Measurements from ENCODE around the gene USP50. TPM values are rescaled to one million over a fixed set of nuclear protein-coding genes. Genes with fewer than 3 reads are reported as not detected.

The USP50 gene
- total RNA-seq, 4 donors from 2014 or later: not detected

DNA sequence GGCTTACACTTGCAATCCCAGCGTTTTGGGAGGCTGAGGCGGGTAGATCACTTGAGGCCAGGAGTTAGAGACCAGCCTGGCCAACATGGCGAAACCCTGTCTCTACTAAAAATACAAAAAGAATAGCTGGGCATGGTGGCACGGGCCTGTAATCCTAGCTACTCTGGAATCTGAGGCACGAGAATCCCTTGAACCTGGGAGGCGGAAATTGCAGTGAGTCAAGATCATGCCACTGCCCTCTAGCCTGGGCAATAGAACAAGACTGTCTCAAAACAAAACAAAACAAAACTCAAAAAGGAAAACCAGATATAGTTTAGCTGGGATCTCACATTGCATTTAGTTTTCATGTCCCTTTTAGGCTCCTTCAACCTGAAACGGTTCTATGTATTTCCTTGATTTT, 2.9 kb upstream of the USP50 start:
- intact Hi-C loops (cut with DNase I; ENCODE audit: low total_unique reads): no loop called here
- DNase-seq (ENCODE audit: low spot score in 2 of 2): no peak
- no peak overlapping the region for H3K4me3 ChIP-seq (ENCODE audit: low read depth, poor library complexity, severe bottlenecking)
- no peak for TF ChIP-seq POLR2A (IDR thresholded peaks at IDR 0.05)
- TF ChIP-seq, protein P1, sequence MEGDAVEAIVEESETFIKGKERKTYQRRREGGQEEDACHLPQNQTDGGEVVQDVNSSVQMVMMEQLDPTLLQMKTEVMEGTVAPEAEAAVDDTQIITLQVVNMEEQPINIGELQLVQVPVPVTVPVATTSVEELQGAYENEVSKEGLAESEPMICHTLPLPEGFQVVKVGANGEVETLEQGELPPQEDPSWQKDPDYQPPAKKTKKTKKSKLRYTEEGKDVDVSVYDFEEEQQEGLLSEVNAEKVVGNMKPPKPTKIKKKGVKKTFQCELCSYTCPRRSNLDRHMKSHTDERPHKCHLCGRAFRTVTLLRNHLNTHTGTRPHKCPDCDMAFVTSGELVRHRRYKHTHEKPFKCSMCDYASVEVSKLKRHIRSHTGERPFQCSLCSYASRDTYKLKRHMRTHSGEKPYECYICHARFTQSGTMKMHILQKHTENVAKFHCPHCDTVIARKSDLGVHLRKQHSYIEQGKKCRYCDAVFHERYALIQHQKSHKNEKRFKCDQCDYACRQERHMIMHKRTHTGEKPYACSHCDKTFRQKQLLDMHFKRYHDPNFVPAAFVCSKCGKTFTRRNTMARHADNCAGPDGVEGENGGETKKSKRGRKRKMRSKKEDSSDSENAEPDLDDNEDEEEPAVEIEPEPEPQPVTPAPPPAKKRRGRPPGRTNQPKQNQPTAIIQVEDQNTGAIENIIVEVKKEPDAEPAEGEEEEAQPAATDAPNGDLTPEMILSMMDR (IDR thresholded peaks at IDR 0.05): no peak
- 88% methylated on average over 7 of the region's 7 CpGs for WGBS, 2 donors

DNA sequence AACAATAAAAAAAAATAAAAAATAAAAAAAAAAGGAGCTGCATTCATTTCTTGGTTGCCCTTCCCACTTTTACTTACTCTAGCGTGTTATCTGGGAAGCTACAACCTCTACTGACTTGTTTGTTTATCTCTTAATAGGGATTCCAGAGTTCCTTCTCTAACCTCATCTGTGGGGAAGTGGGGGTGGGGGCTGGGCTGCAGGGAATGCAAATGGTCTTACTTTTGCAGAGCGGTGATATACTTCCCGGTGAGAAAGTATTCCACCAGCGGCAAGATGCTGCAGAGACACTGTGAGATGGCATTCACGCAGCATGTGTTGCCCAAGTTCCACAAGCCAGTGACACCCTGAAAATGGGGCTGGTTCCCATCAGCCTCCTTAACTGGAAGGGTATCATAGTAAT, 2.1 kb downstream of the USP50 start:
- 73 to 92% methylated on average over 5 of the region's 5 CpGs for WGBS, 2 donors
- TF ChIP-seq, protein P1 (IDR thresholded peaks at IDR 0.05): no peak
- TF ChIP-seq POLR2A (IDR thresholded peaks at IDR 0.05): no peak
- intact Hi-C loops (cut with DNase I; ENCODE audit: low total_unique reads): no loop called here
- H3K4me3 ChIP-seq (ENCODE audit: low read depth, poor library complexity, severe bottlenecking): no peak overlapping the region
- no peak for DNase-seq (ENCODE audit: low spot score in 2 of 2)

DNA sequence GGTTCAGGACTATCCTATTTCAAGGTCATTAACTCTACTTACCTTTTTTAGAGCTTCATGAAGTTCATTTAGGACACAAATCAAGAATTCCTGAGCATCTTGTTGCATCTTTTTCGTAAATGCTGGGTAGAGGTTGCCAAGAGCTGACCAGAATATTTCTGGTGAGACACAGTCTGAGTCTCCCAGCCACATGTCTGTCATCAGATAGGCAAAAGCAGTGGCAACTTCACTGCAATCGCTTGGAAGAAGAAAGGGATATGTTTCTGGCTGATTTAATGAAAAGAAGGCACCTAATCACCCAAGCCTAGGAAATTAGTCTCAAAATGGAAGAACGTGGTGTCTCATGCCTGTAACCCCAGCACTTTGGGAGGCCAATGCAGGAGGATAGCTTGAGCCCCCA, 2.9 kb downstream of the USP50 start:
- TF ChIP-seq, protein P1 (IDR thresholded peaks at IDR 0.05): no peak
- TF ChIP-seq POLR2A (IDR thresholded peaks at IDR 0.05): no peak

DNA sequence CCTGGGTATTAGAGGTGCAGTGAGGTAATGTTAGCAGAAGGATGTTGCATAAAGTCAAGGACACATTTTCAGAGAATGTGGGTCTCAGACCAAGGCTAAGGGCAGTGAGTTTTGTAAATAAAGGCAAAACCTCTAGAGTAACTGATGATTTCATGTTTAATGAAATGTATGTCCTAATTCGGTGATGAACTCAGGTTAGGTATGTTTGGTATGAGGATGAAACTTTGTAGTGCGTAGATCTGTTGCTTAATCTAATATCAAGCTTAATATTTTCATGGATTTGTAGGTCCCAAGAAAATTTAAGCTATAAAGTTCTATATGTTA, 3.6 kb downstream of the USP50 start:
- DNase-seq (ENCODE audit: low spot score in 2 of 2): no peak
- TF ChIP-seq, protein P1 (IDR thresholded peaks at IDR 0.05): no peak
- no peak for TF ChIP-seq POLR2A (IDR thresholded peaks at IDR 0.05)
- 82% methylated on average over 2 of the region's 2 CpGs for WGBS, 2 donors
- intact Hi-C loops (cut with DNase I; ENCODE audit: low total_unique reads): no loop called here
- H3K4me3 ChIP-seq (ENCODE audit: low read depth, poor library complexity, severe bottlenecking): no peak overlapping the region

More for the DNA sequence above, 2.9 kb downstream of the USP50 start:
- 71 to 86% methylated on average over 3 of the region's 3 CpGs for WGBS, 2 donors
- DNase-seq (ENCODE audit: low spot score in 2 of 2): no peak
- no peak overlapping the region for H3K4me3 ChIP-seq (ENCODE audit: low read depth, poor library complexity, severe bottlenecking)
- intact Hi-C loops (cut with DNase I; ENCODE audit: low total_unique reads): no loop called here

DNA sequence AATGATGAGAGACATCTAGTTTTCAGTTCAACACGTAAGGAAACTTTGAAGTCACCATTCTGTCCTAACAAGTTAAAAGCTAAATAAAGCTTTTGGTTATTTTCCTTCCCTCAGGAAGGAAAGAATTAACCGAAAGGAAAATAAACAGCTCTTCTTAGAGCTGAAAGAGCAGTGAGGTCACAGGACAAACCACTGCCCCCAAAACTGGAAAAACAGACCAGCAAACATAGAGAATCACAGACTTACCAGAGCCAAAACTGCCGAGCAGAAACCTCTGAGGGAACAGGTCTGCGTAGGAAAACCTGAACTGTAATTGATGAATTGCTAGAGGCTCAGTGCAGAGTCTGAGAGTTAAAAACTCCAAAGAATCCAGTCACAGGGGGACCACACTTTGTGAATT, 14.7 kb downstream of the USP50 start:
- intact Hi-C loops (cut with DNase I; ENCODE audit: low total_unique reads): no loop called here
- TF ChIP-seq, protein P1 (IDR thresholded peaks at IDR 0.05): no peak
- no peak for TF ChIP-seq POLR2A (IDR thresholded peaks at IDR 0.05)
- no peak overlapping the region for H3K4me3 ChIP-seq (ENCODE audit: low read depth, poor library complexity, severe bottlenecking)
- 68 to 80% methylated on average over 4 of the region's 4 CpGs for WGBS, 2 donors
- no peak for DNase-seq (ENCODE audit: low spot score in 2 of 2)

DNA sequence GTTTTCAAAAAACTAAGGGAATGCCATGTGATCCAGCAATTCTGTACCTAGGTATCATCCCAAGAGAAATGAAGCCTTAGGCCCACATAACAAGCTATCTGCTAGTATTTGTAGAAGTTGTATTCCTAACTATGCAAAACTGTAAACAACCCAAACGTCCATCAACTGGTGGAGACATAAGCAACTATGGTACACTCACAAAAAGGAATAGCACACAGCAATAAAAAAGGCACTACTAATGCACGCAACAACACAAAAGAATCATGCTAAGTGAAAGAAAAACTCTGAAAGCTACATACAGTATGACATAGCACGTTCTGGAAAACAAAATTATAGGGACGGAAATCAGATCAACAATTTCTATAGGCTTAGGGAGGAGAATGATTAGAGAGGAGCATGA, 15.3 kb downstream of the USP50 start:
- H3K4me3 ChIP-seq (ENCODE audit: low read depth, poor library complexity, severe bottlenecking): no peak overlapping the region
- WGBS, 2 donors: 91 to 96% methylated on average over 4 of the region's 4 CpGs
- intact Hi-C loops (cut with DNase I; ENCODE audit: low total_unique reads): no loop called here
- no peak for TF ChIP-seq POLR2A (IDR thresholded peaks at IDR 0.05)
- TF ChIP-seq, protein P1 (IDR thresholded peaks at IDR 0.05): no peak
- DNase-seq (ENCODE audit: low spot score in 2 of 2): no peak

Data from lower leg skin (tissue), 4 donors.